Omental fat pad (tissue), 4 donors: ENCODE data around the gene AKT2. TPM values are rescaled to one million over a fixed set of nuclear protein-coding genes. Genes with fewer than 3 reads are reported as not detected.
"Not testable (repeated sequence)": the region's sequence is repeated elsewhere in the genome, so short reads cannot be mapped to it uniquely, and the experiment has no call there.

Source experiments
- ATAC-seq: fragments of 150-250 bp; one replicate; pipeline ENCODE4 v1.9.1; 2016; ENCODE audit warnings: mild to moderate bottlenecking, moderate library complexity; ENCODE audit not compliant: low FRiP score
- DNase-seq: peaks from one replicate; pipeline ENCODE4 v3.0.0-alpha.2; 2019; ENCODE audit warnings: low spot score
- total RNA-seq, 4 donors: library from RNA; depleted of rRNA; stranded (reverse); fragments of >200 nt; gene quantifications; one replicate each; pipeline ENCODE4 v1.1.0, GENCODE V29; 2016
- TF ChIP-seq, protein P1 (sequence below), 3 donors: fragments of 450-650 bp; IDR thresholded peaks; one replicate each; pipeline ENCODE4 v1.5.1; 2016 to 2017; ENCODE audit warnings: antibody characterized with exemption in 3 of 3, mild to moderate bottlenecking in 3 of 3, moderate library complexity in 2 of 3

The AKT2 gene
- total RNA-seq, 4 donors from 2014 or later, result 84.7 to 151 (median 99.1) TPM

DNA sequence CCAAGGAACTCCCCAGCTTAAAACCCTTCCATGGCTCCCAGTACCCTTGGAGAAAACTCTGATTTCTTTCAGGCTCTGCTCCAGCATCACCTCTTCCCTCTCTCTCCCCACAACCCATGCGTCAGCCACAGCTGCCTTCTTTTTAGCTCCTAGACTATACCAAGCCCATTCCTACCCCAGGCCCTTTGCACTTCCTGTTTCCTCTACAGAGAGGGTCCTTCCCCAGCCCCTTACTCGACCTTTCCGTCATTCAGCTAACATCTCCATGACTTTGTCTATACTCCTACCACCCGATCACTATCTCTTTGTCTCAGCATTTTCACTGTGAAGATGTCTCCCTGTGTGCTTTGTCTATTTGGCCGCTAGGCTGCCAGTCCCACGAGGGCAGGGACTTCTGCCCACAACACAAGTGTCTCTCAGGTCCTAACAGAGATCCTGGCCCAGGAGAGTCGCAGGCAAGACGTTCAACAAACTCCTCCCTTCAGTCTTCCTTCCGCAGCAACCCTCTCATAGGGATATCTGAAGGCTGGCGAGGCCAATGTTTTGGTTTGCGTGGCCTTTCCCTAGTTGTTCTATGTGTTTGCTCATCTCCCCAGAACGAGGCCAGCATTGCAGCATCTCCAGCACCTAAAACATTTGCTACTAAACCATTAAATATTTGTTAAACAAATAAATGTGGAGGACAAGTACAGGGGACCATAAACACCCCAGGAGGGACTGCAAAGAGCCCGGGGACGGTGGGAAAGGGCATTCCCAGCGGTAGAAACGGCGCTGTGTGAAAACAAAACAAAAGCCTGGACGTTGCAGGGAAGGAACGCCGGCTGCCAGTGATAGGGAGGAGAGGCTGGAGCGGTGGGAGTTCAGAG is 59.5 kb downstream of the AKT2 start:
- no peak for DNase-seq
- ATAC-seq, result no peak
- TF ChIP-seq, protein P1, sequence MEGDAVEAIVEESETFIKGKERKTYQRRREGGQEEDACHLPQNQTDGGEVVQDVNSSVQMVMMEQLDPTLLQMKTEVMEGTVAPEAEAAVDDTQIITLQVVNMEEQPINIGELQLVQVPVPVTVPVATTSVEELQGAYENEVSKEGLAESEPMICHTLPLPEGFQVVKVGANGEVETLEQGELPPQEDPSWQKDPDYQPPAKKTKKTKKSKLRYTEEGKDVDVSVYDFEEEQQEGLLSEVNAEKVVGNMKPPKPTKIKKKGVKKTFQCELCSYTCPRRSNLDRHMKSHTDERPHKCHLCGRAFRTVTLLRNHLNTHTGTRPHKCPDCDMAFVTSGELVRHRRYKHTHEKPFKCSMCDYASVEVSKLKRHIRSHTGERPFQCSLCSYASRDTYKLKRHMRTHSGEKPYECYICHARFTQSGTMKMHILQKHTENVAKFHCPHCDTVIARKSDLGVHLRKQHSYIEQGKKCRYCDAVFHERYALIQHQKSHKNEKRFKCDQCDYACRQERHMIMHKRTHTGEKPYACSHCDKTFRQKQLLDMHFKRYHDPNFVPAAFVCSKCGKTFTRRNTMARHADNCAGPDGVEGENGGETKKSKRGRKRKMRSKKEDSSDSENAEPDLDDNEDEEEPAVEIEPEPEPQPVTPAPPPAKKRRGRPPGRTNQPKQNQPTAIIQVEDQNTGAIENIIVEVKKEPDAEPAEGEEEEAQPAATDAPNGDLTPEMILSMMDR (IDR thresholded peaks at IDR 0.05), result no peak

DNA sequence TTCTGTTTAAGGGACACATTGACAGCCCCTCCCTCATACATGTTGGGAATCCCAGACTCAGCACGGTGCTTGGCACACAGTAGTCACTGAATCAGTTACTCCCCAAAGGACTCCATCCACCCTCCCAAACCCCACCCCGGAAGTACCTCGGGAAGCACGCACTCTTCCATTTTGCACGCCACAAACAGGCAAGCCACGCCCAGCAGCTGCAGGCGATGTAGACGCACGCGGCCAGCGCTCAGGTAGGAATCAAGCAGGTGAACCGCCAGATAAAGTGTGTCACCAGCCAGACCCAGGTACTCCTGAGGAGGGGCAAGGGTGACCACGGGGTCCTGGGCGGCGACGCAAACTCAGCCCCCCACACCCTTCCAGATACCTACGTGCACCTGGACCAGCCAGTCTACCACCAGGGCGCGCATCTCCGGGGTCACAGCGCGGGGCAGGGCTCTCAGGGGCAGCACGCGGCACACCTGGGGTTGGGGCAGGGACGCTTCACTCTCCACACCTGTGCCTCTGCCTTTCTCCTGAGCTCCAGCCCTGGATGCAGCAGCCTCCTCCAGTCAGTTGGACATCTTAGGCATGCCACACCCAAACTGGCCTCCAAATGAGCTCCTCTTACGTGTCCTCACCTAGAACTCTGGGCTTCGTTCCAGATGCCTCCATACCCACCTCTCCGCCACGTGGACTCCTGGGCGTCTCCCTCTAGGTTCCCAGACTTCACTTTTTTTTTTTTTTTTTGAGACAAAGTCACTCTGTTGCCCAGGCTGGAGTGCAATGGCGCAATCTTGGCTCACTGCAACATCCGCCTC is 60.6 kb downstream of the AKT2 start:
- ATAC-seq (no peak), DNase-seq (no peak)
- TF ChIP-seq, protein P1 (IDR thresholded peaks at IDR 0.05), result no peak

DNA sequence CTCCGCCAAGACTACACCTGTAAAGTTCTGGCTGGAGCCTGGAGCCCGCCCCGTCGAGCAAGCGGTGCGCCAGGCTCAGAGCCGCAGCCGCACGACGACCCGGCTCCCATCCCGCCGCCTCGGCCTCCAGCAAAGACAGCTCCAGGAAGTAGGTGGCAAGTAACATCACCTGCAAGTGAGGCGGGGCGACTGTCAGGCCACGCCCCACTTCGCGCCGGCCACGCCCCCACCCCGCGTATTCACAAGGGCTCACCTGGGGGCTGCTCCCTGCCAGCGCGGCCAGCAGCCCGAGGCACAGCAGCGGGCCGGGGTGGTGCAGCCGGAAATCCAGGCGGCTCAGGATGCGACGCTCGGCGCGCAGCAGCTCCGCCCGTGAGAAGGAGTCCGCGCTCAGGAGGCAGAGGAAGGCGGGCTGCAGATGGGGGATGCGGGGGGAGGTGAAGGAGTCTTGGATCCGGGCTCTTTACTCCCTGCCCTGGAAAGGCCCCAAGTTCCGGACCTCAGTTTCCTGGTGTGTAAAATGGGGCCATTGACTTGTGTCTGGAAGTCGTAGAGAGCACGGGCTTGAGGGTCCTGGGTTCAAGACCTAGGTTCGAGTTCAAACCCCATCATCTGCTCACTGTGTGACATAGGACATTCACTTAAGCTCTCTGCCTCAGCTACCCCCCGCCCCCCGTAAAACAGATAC is 61.9 kb downstream of the AKT2 start:
- DNase-seq (no peak), ATAC-seq (no peak)
- TF ChIP-seq, protein P1 (IDR thresholded peaks at IDR 0.05), result no peak

DNA sequence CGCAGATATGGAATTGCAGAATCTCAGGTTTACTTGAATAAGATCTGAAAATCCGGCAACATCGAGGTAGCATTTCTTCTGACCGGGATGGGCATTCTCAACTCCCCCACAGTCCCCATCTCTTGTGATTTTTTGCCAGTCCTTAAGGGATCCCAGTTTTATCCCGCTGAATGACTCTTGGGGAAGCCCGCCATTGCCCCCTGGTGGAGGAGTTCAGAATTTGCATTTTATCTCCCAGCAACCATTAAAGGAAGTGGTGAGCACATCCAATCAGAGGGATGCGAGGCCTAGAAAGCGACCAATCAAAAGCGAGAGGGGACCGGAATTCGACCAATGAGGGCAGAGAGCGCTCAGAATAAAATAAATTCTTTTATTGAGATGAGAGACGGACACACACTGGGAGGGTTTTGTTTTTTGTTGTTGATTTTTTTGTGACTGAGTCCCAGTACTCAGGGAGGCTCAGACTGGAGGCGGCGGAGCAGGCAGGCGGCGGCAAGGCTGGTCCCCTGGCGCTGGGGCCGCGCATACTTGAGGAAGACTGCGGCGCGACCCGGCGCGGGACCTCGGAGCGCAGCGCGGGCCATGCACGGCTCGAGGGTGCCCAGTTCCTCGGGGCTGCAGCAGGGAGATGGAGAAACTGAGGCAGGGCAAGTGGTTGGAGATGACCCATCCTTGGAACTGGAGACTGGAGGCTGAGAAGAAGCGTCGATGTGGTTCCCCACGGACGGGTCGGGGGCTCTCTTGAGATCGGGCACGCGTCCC is 63.1 kb downstream of the AKT2 start:
- DNase-seq (peak; percentile 36), ATAC-seq (peak; percentile 55)
- TF ChIP-seq, protein P1 (IDR thresholded peaks at IDR 0.05), result peak in 2 of 3 donors; percentile 63 to 89

DNA sequence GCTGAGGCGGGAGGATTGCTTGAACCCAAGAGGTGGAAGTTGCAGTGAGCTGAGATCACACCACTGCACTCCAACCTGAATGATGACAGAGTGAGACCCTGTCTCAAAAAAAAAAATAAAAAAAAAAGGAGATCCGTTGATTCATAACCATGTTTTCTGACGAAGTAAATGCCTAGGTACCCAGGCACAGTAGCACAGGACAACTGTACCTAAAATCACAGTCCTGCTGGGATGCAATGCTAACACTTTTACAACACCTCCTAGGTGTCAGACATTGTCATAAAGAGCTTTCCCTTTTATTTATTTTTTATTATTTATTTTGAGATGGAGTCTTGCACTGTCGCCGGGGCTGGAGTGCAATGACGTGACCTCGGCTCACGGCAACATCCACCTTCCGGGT is 64.5 kb downstream of the AKT2 start:
- TF ChIP-seq, protein P1 (IDR thresholded peaks at IDR 0.05), result no peak

DNA sequence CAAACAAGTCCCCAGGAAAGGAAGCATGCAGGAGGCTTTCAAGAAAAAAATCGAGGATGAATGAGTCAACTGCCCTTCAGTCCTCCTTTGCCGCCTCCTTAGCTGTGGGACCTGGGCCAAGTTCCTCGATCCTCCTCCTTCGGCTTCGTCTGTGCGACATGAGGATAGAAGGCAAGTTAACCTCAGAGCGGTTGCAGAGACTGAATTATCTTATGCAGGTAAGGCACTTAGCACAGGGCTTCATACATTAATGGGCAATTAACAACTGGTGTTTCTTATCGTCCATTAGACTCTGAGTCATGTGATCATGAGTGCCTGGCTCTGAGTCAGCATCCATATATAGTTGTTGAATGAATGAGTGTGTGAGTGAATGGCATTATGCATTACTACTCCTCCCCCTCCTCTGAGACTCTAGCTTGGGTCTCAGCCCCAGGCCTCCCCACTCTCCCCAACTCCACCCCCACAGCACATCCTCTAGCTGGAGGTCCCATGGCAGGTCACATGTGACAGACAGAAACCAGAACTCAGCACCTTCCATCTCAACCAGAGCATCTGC is 65.3 kb downstream of the AKT2 start:
- TF ChIP-seq, protein P1 (IDR thresholded peaks at IDR 0.05), result no peak
- DNase-seq (no peak), ATAC-seq (peak; percentile 49)

More for the DNA sequence above, 64.5 kb downstream of the AKT2 start:
- no peak for DNase-seq
- no peak for ATAC-seq

DNA sequence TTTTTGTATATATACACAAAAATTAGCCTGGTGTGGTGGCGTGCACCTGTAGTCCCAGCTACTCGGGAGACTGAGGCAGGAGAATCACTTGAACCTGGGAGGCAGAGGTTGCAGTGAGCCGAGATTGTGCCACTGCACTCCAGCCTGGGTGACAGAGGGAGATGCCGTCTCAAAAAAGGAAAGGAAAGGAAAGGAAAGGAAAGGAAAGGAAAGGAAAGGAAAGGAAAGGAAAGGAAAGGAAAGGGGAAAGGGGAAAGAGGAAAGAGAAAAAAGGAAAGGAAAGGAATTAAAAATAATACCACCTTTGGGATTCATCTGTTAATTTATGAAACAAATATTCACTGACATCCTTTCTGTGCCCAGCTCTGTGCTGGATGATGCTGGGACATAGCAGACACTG is 66.1 kb downstream of the AKT2 start:
- not testable (repeated sequence) for ATAC-seq, DNase-seq
